GM12892 (cell line): ENCODE results near the gene ATXN7L3.

Source experiments
- POLR2A ChIP-seq: IDR thresholded peaks from 2 replicates; pipeline ENCODE4 v1.6.1; 2011; ENCODE audit warnings: low read depth, low read length, control low read depth
- POLR2AphosphoS5 ChIP-seq: IDR thresholded peaks from 2 replicates; pipeline ENCODE4 v1.6.1; 2011; ENCODE audit warnings: low read depth, low read length, control low read depth

GRCh38 chr17:44247876-44248736 is 48.4 kb upstream of the ATXN7L3 start:
- TF ChIP-seq POLR2AphosphoS5 (no peak), POLR2A (no peak)
